Subcutaneous abdominal adipose tissue (tissue), 5 donors: ENCODE measurements around the gene CDK11B.

Source experiments
- H3K27ac ChIP-seq: one replicate; pipeline ENCODE4 v1.7.0; 2013; ENCODE audit warnings: low read depth, mild to moderate bottlenecking, inconsistent platforms, low read length, moderate library complexity
- H3K27me3 ChIP-seq, 5 donors: one replicate each; pipeline ENCODE4 v1.7.0; 2013; ENCODE audit warnings: low read length in 5 of 5, inconsistent platforms in 1 of 5; ENCODE audit not compliant: control insufficient read depth in 5 of 5, insufficient read depth in 4 of 5
- H3K36me3 ChIP-seq, 5 donors: one replicate each; pipeline ENCODE4 v1.7.0; 2013; ENCODE audit warnings: low read length in 5 of 5; ENCODE audit not compliant: control insufficient read depth in 5 of 5, insufficient read depth in 5 of 5
- H3K4me1 ChIP-seq, 5 donors: one replicate each; pipeline ENCODE4 v1.7.0; 2013; ENCODE audit warnings: low read length in 5 of 5, mild to moderate bottlenecking in 3 of 5, moderate library complexity in 1 of 5; ENCODE audit not compliant: control insufficient read depth in 5 of 5, insufficient read depth in 5 of 5
- H3K4me3 ChIP-seq, 5 donors: one replicate each; pipeline ENCODE4 v1.7.0; 2013; ENCODE audit warnings: low read length in 5 of 5, low read depth in 1 of 5
- H3K9ac ChIP-seq, 5 donors: one replicate each; pipeline ENCODE4 v1.7.0; 2013; ENCODE audit warnings: low read length in 5 of 5, mild to moderate bottlenecking in 4 of 5, moderate library complexity in 3 of 5
- H3K9me3 ChIP-seq, 5 donors: one replicate each; pipeline ENCODE4 v1.7.0; 2013; ENCODE audit warnings: low read length in 5 of 5; ENCODE audit not compliant: control insufficient read depth in 5 of 5
- donor health status: healthy.
- donor health status: healthy.
- donor health status: healthy.
- donor health status: healthy.
- donor health status: healthy.

The CDK11B gene

GRCh38 chr1:1622788-1623094 lies 36.1 kb downstream of the CDK11B start:
- Histone ChIP-seq H3K4me3 (no peak overlapping the region), H3K9me3 (no peaks in the 10 kb centered on the region), H3K27ac (no peak overlapping the region), H3K36me3 (peaks cover 0 to 27% (median 25%) of the 10 kb centered on the region in 5 donors), H3K9ac (no peak overlapping the region), H3K4me1 (no peaks in the 10 kb centered on the region), H3K27me3 (no peaks in the 10 kb centered on the region)

GRCh38 chr1:1622010-1622787 lies 36.6 kb downstream of the CDK11B start:
- H3K4me3 ChIP-seq, result no peak overlapping the region
- no peak overlapping the region for H3K9ac ChIP-seq
- H3K27me3 ChIP-seq, result no peaks in the 10 kb centered on the region
- no peaks in the 10 kb centered on the region for H3K9me3 ChIP-seq
- peaks cover 0 to 28% (median 26%) of the 10 kb centered on the region in 5 donors for H3K36me3 ChIP-seq
- peaks cover under 1 to 5% (median under 1%) of the 10 kb centered on the region in 5 donors for H3K4me1 ChIP-seq
- H3K27ac ChIP-seq, result no peak overlapping the region

- H3K4me3 ChIP-seq, result no peak overlapping the region
- H3K27ac ChIP-seq, result no peak overlapping the region
- peaks cover 0 to 26% (median 23%) of the 10 kb centered on the region in 5 donors for H3K36me3 ChIP-seq
- no peaks in the 10 kb centered on the region for H3K9me3 ChIP-seq
- H3K4me1 ChIP-seq, result peaks cover 5 to 13% (median 9%) of the 10 kb centered on the region in 5 donors
- H3K27me3 ChIP-seq, result no peaks in the 10 kb centered on the region
- H3K9ac ChIP-seq, result no peak overlapping the region
These were observed 37.4 kb downstream of the CDK11B start for GRCh38 chr1:1621173-1622009.

DNA sequence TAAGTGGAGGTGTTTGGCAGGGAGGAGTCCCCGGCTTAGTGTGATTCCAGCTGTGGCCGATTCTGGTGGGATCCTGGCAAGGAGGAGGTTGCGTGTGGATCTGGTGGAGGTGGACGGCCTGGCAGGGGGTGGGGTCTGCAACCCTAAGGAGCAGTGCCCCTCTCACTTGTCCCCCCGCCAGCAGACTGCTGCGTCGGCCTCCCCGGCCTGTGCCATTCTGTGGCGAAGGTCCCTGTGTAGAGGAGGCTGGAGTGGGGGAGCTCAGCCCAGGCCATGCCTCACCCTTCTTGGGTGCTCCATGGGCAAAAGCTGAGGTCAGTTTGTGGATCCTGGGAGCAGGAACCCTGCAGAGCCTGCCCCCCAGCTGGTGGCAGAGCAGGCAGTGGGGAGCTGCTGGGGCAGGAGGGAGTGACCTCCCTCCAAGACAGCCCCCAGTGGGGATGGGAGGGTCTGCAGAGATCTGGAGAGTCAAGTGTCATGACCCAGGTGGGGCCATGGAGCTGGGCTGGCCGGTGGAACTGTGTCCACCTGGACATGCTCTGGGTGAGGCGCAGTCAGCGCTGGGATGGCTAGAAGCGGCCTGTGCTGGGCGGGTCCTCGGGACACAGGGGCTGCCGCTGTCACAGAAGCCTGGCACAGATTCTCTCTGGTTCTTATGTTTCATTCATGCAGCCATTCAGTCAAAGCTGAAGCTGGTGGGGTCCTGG lies 38.2 kb downstream of the CDK11B start:
- Histone ChIP-seq H3K27me3 (no peaks in the 10 kb centered on the region), H3K36me3 (peaks cover 0 to 24% (median 23%) of the 10 kb centered on the region in 5 donors), H3K27ac (no peak overlapping the region), H3K9ac (no peak overlapping the region), H3K4me1 (peaks cover 5 to 15% (median 11%) of the 10 kb centered on the region in 5 donors), H3K4me3 (no peak overlapping the region), H3K9me3 (no peaks in the 10 kb centered on the region)

- Histone ChIP-seq H3K36me3 (peaks cover 0 to 24% (median 19%) of the 10 kb centered on the region in 5 donors), H3K9ac (no peak overlapping the region), H3K9me3 (no peaks in the 10 kb centered on the region), H3K4me3 (no peak overlapping the region), H3K27ac (no peak overlapping the region), H3K4me1 (peaks cover 5 to 17% (median 12%) of the 10 kb centered on the region in 5 donors), H3K27me3 (no peaks in the 10 kb centered on the region)
These were observed 38.9 kb downstream of the CDK11B start for GRCh38 chr1:1619917-1620361.

- Histone ChIP-seq H3K27ac (no peak overlapping the region), H3K27me3 (no peaks in the 10 kb centered on the region), H3K9me3 (no peaks in the 10 kb centered on the region), H3K36me3 (peaks cover 0 to 16% (median 11%) of the 10 kb centered on the region in 5 donors), H3K9ac (no peak overlapping the region), H3K4me1 (peaks cover 14 to 31% (median 26%) of the 10 kb centered on the region in 5 donors), H3K4me3 (no peak overlapping the region)
These were observed 40.3 kb downstream of the CDK11B start for GRCh38 chr1:1618396-1619068.

DNA sequence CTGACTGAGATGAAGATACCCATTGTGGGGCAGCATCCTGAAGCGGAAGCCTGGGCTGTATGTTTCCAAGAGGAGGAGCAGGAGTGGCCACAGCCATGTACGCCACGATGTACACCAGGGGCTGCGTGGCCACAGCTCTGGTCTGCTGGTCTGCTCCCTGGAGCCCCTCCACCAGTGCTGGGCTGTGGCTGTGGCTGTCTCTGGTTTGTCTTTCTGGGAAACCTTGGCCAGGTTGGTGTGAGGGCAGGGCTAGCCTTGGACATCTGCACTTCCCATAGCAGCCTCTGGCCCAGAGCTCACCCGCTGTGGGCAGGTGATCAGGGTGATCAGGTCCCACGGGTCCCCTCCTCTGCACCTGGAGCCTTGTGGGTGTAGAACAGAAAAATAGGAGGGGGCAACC lies 40.9 kb downstream of the CDK11B start:
- H3K9ac ChIP-seq, result no peak overlapping the region
- peaks cover 14 to 34% (median 28%) of the 10 kb centered on the region in 5 donors for H3K4me1 ChIP-seq
- H3K27ac ChIP-seq, result no peak overlapping the region
- H3K4me3 ChIP-seq, result no peak overlapping the region
- H3K27me3 ChIP-seq, result no peaks in the 10 kb centered on the region
- no peaks in the 10 kb centered on the region for H3K9me3 ChIP-seq
- peaks cover 0 to 16% (median 11%) of the 10 kb centered on the region in 5 donors for H3K36me3 ChIP-seq

GRCh38 chr1:1617516-1617915 lies 41.3 kb downstream of the CDK11B start:
- H3K27me3 ChIP-seq, result no peaks in the 10 kb centered on the region
- no peak overlapping the region for H3K27ac ChIP-seq
- H3K9ac ChIP-seq, result no peak overlapping the region
- H3K4me3 ChIP-seq, result no peak overlapping the region
- H3K4me1 ChIP-seq, result peaks cover 14 to 34% (median 28%) of the 10 kb centered on the region in 5 donors
- H3K36me3 ChIP-seq, result peaks cover 0 to 16% (median 11%) of the 10 kb centered on the region in 5 donors
- H3K9me3 ChIP-seq, result no peaks in the 10 kb centered on the region

DNA sequence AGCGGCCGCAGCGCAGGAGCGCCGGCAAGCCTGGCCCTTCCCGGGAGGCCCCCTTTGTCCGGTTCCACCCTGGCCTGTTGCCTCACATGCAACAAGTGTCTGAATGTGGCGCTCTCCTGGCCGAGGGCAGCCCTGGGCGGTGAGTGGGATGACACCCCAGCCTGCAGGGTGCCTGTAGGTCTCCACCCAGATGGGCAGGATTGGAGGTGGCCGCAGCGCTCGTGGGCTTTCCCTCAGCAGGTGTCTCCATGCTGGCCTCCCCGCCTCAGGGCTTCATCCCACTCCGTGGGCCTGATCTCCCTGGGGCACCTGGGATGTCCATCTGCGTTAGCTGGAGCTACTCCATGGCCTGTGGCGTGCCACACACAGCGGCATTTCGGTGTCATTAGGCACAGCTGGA lies 42.0 kb downstream of the CDK11B start:
- Histone ChIP-seq H3K27me3 (no peaks in the 10 kb centered on the region), H3K9ac (peak overlapping the region in 2 of 5 donors; percentile 56 to 80), H3K4me1 (peaks cover 14 to 34% (median 28%) of the 10 kb centered on the region in 5 donors), H3K4me3 (peak overlapping the region; percentile 61 to 97 (median 92)), H3K36me3 (peaks cover 0 to 16% (median 11%) of the 10 kb centered on the region in 5 donors), H3K27ac (no peak overlapping the region), H3K9me3 (no peaks in the 10 kb centered on the region)
